NOMO-1 treated with dmso at 0.1 percent for 144 hours (cell line): ENCODE measurements around the gene PAWR.

Source experiments
- DNase-seq: peaks from one replicate; lab custom pipeline; 2025; ENCODE audit not compliant: unreplicated experiment; lab: John Stamatoyannopoulos, UW

Gene PAWR

DNA sequence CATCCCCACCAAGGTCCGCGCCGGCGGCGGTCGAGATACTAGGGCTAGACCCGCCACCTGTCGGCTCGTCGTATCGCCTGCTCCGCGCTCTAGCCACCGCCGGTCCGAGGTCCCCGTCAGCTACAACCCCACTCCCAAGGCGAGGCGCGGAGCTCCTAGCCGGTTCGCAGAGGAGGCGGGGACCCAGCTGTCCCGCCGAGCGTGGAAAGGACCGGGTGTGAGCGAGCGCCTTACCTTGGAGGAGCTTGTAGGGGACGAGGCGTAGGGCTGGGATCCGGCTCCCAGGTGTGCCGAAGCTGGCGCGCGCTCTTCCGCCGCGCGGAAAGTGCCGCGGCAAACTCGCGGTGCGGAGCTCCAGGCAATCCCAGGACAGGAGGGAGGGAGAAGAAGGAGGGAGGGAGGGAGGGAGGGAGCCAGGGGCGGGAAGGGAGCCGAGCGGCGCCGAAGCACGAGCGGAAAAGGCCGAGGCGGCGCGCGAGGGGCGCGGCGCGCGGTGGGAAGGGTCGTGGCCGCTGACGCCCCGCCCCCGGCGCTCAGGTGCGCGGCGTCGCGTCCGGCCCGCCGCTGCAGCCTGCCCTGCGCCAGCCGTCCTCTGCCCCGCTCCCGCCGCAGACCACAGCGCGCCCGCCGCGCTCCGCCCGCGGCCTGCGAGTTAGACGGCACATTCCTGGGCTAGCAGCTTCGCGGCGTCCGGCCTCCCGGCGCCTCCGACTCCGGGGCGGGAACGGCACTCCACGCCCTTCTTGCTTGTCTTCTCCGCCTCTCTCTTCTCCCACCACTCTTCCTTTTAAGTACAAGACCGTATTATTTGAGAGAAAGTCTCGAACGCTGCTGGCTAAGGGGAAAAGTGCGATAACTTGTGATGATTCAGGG, at the start of gene PAWR:
TSS of gene PAWR (minus strand) at position 327 of the 873 bp plus-strand sequence. CDS start 720 bp downstream, outside the sequence.
- DNase-seq = no peak

DNA sequence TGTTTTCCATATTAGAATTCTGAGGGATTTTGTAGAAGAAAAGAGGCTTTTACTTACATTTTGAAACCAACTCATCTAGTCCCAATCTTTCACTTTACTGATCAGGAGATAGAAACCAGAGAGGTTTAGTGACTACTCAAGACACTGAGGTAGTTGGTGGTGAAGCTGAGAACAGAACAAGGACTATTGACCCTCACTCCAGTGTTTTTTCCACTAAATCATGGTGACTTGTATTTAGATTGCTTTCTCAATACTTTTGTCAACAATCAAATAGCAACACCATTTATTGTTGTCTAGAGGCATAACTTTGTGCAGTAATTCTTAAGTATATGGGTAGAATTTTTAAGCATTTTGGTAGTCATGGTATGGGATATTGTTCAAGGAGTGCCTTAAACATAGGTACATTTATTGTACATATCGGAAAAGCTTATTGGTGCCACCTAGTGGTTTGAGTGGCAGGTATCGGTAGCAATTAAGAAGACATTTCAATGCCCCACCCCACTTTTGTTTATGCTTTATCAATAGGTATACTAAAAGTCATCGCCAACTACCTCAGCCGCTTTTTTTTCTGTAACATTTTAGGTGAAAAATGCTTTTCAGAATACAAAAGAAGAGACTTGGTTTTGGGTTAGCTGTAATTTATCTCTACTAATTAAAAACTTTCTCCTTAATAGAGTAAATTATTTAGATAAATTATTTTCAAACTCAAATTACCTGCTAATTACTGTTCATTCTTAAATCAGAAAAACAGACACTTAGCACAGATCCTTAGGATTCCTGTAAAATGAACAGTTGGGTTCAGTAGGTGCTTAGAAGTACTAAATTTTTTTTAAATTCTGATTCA, 47.3 kb upstream of the PAWR start:
- DNase-seq = no peak

GRCh38 chr12:79732638-79733037, 41.9 kb upstream of the PAWR start:
- no peak for DNase-seq

DNA sequence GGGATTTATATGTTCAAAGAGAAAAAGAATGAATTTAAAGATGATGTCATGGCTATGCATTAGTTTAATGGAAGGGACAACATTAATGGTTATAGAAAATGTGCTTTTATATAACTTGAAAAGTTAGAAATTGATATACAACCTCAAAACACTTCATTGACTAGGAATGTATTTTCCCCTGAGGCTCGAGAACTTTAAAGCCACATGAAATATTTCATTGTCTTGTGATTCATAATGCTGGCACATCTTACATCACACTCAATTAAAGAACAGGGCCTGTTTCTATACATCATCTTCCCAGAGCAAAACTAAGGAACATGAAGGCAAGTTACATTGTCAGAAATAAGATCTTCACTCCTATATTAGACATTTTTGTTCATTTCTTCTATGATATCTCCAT, 35.2 kb upstream of the PAWR start:
- DNase-seq = no peak

DNA sequence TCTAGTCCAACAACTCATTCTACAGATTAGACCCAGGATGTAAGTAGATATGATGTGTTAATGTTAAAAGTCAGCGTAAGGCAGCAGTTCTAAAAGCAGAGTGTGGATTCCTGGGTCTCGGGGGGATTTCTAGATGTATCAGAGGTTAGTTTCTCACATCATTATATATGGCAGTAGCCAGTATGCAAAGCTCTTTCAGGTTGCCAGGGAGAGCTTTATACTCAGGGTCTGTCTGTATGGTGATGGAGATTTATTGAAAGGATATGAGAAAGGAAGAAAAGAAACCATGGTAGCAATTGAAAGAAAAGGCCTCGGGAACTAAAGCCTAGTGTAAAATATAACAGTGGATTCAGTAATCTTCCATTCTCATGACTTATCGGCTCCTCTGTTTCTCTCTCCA, 26.2 kb upstream of the PAWR start:
- no peak for DNase-seq

DNA sequence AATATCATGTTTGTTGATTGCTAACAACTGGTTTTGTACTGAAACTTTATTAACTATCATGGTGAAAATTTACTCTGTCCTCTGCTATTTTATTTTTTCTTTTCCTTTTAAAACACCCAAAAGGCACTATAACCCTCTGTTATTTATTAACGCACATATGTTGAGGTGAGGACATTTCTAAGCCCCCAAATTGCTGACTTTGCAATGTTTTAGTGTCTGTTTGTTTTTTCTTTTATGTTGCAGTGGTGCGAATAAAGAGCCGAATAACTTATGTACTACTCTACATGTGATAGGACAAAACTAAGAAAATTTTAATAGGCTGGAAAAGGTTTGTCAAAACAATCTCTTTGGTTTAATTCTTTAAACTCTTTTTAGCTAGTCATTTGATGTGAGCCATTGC, 24.5 kb upstream of the PAWR start:
- DNase-seq = no peak

DNA sequence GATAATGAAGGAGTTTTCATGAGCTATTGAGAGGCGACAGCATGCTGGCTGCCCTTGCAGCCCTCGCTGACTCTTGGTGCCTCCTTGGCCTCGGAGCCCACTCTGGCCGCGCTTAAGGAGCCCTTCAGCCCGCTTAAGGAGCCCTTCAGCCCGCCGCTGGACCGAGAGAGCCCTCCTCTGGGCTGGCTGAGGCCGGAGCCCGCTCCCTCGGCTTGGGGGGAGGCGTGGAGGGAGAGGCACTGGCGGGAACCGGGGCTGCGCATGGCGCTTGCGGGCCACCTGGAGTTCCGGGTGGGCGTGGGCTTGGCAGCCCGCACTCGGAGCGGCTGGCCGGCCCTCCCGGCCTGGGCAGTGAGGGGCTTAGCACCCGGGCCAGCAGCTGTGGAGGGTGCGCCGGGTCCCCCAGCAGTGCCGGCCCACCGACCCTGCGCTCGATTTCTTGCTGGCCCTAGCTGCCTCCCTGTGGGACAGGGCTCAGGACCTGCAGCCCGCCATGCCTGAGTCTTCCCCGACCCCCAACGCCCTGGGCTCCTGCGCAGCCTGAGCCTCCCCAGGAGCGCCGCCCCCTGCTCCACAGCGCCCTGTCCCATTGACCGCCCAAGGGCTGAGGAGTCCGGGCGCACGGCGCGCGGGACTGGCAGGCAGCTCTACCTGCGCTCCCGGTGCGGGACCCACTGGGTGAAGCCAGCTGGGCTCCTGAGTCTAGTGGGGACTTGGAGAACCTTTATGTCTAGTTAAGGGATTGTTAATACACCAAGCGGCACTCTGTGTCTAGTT, 20.1 kb upstream of the PAWR start:
- no peak for DNase-seq

- no peak for DNase-seq
Measured at GRCh38 chr12:79707830-79708229, 17.1 kb upstream of the PAWR start.

- no peak for DNase-seq
Measured at GRCh38 chr12:79706676-79707075, 15.9 kb upstream of the PAWR start.

GRCh38 chr12:79706156-79706555, 15.4 kb upstream of the PAWR start:
- no peak for DNase-seq

- no peak for DNase-seq
Measured at GRCh38 chr12:79698966-79699365, 8.2 kb upstream of the PAWR start.

GRCh38 chr12:79696416-79696815, 5.7 kb upstream of the PAWR start:
- DNase-seq = no peak

DNA sequence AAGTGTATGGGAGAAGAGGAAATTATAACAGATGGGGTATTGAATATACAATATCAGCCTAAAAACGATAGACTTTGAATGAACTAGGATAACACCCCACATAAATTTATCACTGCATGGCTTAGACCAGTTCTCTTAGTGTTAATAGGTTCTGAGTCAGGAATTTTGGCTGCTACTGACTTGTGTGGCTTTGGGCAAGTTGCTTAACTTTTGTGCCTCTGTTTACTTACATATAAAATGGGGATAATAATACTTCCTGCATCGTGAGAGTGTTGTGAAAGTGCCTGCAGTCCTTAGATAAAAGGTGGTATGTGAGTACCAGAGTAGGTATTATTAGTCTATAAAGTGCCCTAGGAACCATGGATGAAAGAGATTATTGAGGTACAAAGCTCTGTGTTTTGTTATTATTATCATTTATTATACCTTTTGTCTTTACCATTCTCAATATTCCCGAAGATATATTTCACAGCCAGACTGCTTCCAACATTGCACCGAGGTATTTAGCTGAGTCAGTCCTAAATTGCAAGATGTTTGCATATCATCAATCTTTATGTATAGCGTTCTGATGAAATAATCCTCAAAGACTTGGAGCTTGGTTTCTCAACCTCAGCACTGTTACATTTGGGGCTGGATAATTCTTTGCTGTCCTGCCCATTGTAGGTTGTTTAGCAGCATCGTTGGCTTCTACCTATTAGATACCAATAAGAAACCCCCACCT, 2.3 kb upstream of the PAWR start:
- no peak for DNase-seq

GRCh38 chr12:79691511-79692248, 916 bp upstream of the PAWR start:
- no peak for DNase-seq

- DNase-seq = no peak
Measured at GRCh38 chr12:79690142-79690637, 574 bp downstream of the PAWR start.

DNA sequence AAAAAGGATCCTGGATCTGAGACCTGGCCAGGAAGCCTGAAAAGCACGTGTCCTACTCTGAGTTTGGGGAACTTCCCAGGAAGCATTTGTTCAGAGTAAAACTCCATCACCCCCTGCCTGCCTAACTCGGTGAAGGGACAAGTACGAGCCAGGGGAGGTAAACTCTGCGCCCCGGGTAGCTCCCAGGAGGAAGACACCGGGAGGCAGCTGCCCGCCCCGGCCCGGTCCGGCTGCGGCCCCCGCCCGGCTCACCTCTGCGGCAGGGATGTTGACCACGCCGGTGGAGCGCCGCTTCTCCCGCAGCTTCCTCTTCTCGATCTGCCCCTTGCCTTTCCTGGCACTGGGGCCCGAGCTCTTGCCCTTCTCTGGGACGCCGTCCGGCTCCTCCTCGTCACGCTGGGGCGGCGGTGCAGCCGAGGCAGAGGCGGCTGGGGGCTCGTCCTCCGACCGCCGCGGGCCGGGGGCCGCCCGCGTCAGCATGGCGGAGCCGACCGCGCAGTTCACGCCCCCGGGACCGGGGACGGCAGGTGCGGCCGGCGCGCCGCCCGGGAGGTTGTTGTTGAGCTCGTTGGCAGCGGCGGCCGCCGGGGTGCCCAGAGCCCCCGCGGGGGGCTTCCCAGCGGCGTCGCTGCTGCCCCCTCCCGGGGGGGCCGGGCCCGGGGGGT, 1.2 kb downstream of the PAWR start:
- DNase-seq = no peak

- no peak for DNase-seq
Measured at GRCh38 chr12:79689061-79689476, 1.7 kb downstream of the PAWR start.

GRCh38 chr12:79688376-79689060, 2.2 kb downstream of the PAWR start:
- no peak for DNase-seq
